GM18505 (cell line): ENCODE data around the gene DCAF6.

Experiments used
- ATAC-seq: cut with Tn5 transposase; IDR thresholded peaks from one replicate; pipeline ENCODE4 v1.9.1; 2021; ENCODE audit not compliant: unreplicated experiment
- POLR2A ChIP-seq: IDR thresholded peaks from 4 replicates; pipeline ENCODE4 v1.6.1; 2011; ENCODE audit warnings: borderline replicate concordance; ENCODE audit not compliant: insufficient read depth, insufficient read length; ENCODE audit errors: extremely low read depth

The DCAF6 gene

DNA sequence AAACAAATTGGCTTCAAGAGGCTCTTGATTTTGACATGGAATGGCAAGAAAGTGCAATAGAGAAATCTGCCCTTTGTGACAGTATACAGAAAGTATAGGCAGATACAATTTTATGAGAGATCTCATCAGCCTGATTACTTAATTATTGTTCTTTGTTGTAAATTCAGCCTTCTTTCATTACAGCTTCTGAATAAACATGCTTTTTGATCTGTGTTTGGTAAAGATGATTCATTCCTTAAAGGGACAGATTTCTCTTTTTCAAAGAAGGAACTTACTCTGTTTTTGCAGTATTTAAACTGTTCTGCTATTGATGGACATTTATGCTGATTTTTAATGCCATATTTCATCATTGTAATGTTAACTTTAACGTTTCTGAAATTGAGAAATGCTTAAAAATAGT, 14.1 kb downstream of the DCAF6 start:
- no peak for TF ChIP-seq POLR2A

DNA sequence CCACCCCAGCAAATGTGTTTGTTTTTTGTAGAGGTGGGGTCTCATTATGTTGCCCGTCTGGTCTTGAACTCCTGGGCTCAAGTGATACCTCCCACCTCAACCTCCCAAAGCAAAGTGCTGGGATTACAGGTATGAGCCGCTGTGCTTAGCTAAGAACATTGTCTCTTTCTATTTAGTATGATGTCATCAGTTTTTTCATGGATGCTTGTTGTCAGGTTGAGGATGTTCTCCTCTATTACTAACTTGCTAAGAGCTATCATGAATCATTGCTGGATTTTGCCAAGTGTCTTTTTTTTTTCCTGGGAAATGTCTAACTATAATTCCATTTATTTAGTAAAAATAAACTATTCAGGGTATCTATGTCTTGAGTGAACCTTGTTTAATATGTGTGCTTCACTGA, 19.4 kb downstream of the DCAF6 start:
- no peak for TF ChIP-seq POLR2A
- no peak for ATAC-seq

More for the DNA sequence above, 14.1 kb downstream of the DCAF6 start:
- no peak for ATAC-seq

DNA sequence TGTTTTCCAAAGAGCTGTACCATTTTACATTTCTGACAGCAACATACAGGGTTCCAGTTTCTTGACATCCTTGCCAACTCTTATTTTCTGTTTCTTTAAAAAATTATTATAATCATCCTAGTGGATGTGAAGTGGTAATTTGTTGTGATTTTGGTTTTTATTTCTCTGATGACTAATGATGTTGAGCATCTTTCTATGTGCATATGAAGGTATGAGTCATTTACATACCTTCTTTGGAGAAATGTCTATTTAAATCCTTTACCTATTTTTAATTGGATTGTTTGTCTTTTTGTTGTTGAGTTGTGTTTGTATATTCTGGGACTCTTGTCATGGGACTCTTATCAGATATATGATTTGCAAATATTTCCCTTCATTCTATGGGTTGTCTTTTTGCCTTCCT, 21.2 kb downstream of the DCAF6 start:
- no peak for TF ChIP-seq POLR2A
- ATAC-seq, result no peak

DNA sequence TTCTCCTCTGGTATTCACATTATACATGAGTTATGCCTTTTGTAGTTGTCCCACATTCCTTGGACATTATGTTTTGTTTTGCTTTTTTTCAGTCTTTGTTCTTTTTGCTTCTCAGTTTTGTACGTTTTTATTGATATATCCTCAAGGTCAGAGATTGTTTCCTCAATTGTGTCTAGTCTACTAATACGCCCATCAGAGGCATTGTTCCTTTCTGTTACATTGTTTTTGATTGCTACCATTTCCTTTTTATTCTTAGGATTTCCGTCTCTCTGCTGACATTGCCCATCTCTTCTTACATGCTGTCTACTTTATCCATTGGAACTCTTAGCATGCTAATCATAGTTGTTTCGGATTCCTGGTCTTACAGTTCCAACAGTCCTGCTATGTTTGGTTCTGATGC, 28.2 kb downstream of the DCAF6 start:
- no peak for TF ChIP-seq POLR2A
- ATAC-seq, result no peak

DNA sequence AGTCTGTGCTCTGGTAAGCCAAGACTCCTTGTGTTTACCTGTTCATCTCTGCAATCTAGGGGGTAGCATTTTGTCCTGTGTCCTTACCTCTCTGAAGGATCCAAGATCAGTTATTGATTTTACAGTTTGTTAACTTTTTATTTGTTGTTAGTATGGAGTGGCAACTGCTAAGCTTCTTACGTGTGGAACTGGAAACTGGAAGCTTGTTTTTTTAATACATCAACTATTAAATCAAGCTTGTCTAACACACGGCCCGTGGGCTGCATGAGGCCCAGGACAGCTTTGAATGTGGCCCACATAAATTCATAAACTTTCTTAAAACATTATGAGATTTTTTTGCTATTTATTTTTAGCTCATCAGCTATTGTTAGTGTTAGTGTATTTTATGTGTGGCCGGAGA, 29.6 kb downstream of the DCAF6 start:
- no peak for ATAC-seq
- TF ChIP-seq POLR2A, result no peak

DNA sequence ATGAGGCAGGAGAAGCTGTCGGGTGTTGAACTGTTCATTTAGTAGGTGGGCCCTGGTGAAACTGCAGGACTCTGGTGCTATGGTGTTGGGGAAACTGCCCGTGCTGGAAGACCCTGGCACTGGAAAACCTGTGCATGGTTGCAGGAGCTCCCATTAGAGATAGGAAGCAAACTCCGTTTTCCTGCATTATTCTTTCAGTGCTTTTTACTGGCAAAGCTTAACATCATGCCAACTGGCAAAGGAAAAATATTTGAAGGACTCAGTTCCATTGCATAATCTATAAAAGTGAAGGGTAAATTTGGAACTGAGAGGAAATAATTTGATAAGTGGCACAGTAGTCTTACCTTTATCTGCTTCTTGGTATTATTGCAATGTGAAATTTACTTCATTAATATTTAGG, 32.1 kb downstream of the DCAF6 start:
- ATAC-seq, result no peak
- no peak for TF ChIP-seq POLR2A

DNA sequence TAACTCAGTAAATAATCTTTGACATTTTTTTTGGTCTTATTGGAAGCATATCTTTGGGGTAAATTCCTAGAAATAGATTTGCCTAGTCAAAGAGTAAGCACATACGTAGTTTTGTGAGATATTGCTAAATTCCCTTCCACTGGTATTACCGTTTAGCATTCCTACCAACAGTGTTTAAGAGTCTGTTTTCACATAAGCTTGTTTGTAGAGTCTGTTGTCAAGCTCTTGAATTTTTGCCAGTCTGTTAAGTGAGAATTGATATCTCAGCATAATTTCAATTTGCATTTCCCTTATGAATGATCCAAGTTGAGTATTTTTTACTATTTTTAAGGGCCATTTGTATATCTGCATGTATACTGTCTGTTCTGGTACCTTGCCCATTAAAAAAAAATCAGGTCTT, 37.3 kb downstream of the DCAF6 start:
- TF ChIP-seq POLR2A, result no peak
- no peak for ATAC-seq

DNA sequence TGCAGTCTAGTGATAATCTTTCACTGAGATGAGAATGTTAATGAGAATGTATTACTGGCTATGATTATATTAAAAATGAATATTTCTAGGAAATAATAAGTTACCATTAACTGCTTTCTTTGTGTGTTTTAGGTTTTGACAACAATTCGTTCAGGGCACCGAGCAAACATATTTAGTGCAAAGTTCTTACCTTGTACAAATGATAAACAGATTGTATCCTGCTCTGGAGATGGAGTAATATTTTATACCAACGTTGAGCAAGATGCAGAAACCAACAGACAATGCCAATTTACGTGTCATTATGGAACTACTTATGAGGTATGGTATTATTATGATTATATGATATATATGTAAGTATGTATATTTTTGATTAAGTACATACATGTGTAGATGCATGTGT, 38.2 kb downstream of the DCAF6 start:
- TF ChIP-seq POLR2A, result no peak
- ATAC-seq, result no peak

DNA sequence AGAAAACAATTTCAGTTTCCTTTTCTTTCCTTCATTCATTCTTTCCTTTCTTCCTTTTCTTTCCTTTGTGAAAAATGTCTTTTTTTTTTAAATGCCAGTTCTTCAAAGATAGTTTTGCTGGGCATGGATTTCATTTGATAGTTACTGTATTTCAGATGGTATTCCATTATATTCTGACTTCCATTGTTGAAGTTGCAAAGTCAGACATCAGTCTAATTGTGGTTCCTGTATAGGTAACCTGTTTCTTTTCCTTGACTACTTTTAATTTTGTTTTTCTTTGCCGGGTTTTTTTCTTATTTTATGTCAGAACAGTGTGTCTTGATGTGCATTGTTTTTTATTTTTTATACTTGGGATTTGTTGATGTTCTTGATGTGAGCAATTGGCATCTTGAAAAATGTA, 40.8 kb downstream of the DCAF6 start:
- TF ChIP-seq POLR2A, result no peak
- no peak for ATAC-seq

DNA sequence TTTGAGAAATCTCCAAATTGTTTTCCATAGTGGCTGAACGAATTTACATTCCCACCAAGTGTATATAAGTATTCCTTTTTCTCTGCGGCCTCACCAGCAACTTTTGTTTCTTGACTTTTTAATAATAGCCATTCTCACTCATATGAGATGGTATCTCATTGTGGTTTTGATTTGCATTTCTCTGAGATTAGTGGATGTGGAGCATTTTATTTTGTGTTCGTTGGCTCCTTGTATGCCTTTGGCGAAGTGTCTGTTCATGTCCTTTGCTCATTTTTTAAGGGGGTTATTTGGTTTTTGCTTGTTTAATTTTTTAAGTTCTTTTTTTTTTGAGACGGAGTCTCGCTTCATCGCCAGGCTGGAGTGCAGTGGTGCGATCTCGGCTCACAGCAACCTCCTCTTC, 45.5 kb downstream of the DCAF6 start:
- TF ChIP-seq POLR2A, result no peak
- no peak for ATAC-seq

DNA sequence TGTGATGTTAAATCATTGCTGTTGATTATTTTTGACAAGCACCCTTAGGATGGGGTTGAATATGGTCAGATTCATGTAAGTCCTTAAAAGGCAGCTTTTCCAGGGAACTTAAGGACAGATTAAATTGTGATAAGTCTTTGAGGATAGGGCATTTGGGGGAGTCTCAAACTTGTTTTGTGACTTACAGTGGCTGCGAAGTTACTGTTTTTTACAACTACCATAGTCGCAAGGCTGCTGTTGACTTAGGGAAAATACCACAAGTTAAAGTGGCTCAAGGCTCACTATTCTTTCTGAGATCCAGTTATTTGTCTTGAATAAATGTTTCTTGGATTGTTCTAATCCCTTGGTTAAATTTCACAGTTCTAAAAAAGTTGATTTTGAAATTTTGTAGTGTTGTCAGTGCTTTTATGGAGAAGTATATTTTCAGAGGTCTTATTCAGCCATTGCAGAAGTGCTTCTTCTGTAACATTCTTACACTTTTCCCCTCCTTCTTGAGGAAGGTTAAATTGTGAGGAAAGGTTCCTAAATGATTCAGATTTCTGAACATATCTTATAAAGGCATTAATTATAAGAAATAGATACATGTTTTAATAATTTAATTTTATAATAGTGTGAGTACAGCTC, 47.4 kb downstream of the DCAF6 start:
- no peak for ATAC-seq
- TF ChIP-seq POLR2A, result no peak

DNA sequence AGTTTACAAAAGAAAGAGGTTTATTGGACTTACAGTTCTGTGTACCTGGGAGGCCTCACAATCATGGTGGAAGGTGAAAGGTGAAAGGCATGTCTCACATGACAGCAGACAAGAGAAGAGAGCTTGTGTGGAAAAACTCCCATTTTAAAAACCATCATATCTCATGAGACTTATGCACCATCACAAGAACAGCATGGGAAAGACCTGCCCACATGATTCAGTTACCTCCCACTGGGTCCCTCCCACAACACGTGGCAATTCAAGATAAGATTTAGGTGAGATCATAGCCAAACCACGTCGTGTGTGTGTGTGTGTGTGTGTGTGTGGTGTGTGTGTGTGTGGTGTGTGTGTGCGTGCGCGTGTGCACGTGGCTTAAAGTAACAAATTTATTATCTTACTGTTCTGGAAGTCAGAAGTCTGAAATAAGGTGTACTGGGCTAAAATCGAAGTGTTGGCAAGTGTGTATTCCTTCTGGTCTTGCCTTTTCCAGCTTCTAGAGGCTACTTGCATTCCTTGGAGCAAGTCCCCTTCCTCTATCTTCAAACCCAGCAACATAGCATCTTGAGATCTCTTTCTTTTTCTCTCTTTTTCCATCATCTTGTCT, 48.5 kb downstream of the DCAF6 start:
- TF ChIP-seq POLR2A, result no peak
- no peak for ATAC-seq

DNA sequence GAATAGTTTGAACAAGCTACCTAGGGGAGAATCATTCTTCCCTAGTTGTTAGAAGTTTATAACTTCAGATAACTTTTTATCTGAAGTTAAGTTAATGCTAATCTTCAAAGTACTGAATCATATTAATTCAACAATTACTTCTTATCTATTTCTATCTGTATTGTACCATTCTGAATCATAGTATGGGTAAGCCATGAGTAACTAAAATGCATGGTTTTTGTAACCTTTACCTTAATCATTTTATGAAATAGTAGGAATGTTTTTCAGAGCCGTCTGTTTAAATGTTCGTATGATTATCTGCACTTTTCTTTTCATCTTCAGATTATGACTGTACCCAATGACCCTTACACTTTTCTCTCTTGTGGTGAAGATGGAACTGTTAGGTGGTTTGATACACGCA, 50.7 kb downstream of the DCAF6 start:
- TF ChIP-seq POLR2A, result no peak
- ATAC-seq, result no peak

DNA sequence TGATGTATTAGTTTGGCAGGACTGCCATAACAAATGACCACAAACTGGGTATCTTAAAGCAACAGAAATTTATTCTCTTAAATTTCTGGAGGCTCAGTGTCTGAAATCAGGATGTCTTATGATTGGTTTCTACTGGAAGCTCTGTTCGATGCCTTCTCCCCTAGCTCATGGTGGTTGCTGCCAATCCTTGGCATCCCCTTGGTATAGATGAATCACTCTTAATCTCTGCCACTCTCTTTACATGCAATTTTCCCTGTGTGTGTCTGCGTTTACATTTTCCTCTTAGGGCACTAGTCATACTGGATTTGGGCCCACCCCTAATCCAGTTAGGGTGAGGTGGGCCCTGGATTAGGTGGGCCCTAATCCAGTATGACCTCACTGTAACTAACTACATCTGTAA, 55.1 kb downstream of the DCAF6 start:
- TF ChIP-seq POLR2A, result no peak
- no peak for ATAC-seq

DNA sequence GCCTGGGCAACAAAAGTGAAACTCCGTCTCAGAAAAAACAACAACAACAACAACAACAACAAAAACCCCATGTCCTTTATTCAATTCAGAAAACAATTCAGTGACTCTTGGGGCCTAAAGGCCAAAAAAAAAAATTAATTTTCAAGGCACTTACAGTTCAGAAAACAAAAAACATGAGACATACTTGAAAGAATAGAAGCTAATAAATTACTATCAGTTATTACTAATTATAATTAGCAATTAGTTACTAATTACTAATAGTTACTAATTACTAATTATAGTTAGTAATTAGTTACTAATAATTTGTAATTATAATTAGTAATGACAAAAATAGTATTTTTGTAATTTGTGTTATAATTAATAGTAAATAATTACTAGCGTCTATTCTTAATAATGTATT, 57.2 kb downstream of the DCAF6 start:
- ATAC-seq, result no peak
- no peak for TF ChIP-seq POLR2A
